H1 (cell line): ENCODE data around the gene AGPAT3. TPM values are rescaled to one million over a fixed set of nuclear protein-coding genes. Genes with fewer than 3 reads are reported as not detected.

ENCODE experiments used
- CHD2 ChIP-seq: IDR thresholded peaks from 2 replicates; pipeline ENCODE4 v1.6.1; 2012; ENCODE audit warnings: low read length, improper control_type of control experiment
- CTBP2 ChIP-seq: IDR thresholded peaks from 2 replicates; pipeline ENCODE4 v1.7.0; 2011; ENCODE audit warnings: borderline replicate concordance, mild to moderate bottlenecking, moderate library complexity, mixed read lengths, low read length; ENCODE audit not compliant: insufficient read depth, insufficient read length
- EP300 ChIP-seq, 2 experiments: IDR thresholded peaks; 1 replicate in 1 of 2; 2 replicates in 1 of 2; pipeline ENCODE4 v1.6.1; 2011 to 2012; ENCODE audit warnings: low read depth in 2 of 2, low read length in 2 of 2, mild to moderate bottlenecking in 2 of 2, borderline replicate concordance in 1 of 2, inconsistent platforms in 1 of 2, moderate library complexity in 1 of 2
- polyA plus RNA-seq, 7 experiments: library from polyadenylated mRNA; depleted of rRNA in 3 of 7; stranded (reverse) in 5 of 7; unstranded in 2 of 7; fragments of >200 nt in 5 of 7; fragments of 200-250 nt in 2 of 7; gene quantifications; 1 replicate in 5 of 7; 2 replicates in 1 of 7; 4 replicates in 1 of 7; pipeline versions ENCODE4 v1.2.1 to v1.2.3, GENCODE V29; 2011 to 2013; ENCODE audit warnings: missing spikeins in 2 of 7, mixed read lengths in 2 of 7
- total RNA-seq: library from RNA; stranded (reverse); fragmentation: NEBNext Ultra II Directional; extraction: Animal tissue kit (Norgen Biotek cat#: 25700); gene quantifications from 2 replicates; pipeline ENCODE4 v1.2.1, GENCODE V29; 2021

Gene AGPAT3
- total and polyA plus RNA-seq, 2 of the 8 experiments (the other 6 are each of a cell fraction or from before 2014, with no cell fraction given) = 5.8 to 7.3 TPM

DNA sequence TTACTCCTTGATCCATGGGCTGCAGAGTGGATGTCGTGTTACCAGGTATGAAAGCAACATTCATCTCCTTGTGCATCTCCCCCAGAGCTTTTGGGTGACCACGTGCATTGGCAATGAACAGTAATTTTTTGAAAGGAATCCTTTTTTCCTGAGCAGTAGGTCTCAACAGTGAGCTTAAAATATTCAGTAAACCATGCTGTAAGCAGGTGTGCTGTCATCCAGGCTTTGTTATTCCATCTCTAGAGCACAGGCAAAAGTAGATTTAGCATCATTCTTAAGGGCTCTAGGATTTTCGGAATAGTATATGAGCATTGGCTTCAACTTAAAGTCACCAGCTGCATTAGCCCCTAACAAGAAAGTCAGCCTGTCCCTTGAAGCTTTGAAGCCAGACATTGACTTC, 27.3 kb downstream of the AGPAT3 start (continued):
- TF ChIP-seq CHD2 (no peak), CTBP2 (no peak), EP300 (IDR thresholded peaks at IDR 0.05; ENCODE audit: borderline replicate concordance in 1 of 2, low read depth in 2 of 2, low read length in 2 of 2) (no peak)
